Measurements from ENCODE around the gene CACNA2D2. TPM values are rescaled to one million over a fixed set of nuclear protein-coding genes. Genes with fewer than 3 reads are reported as not detected.

CACNA2D2 gene
- total RNA-seq, 1 experiment from 2014 or later: 0.59 TPM

GRCh38 chr3:50339485-50340146 is 163.8 kb downstream of the CACNA2D2 start:
- Histone ChIP-seq H3K27me3 (ENCODE audit: control insufficient read depth, insufficient read depth, low read length) (no peaks in the 10 kb centered on the region), H3K9me3 (ENCODE audit: control insufficient read depth, insufficient read depth, low read depth, low read length) (no peaks in the 10 kb centered on the region), H3K27ac (ENCODE audit: low read length) (0 out of 2 replicates have a peak overlapping the region, but pooled peaks have one; percentile 26), H3K4me3 (ENCODE audit: low read depth in 2 of 2, low read length in 2 of 2) (peak overlapping the region; percentile 28 to 39; a peak in 3 of 4 replicates), H3K36me3 (ENCODE audit: control insufficient read depth, insufficient read depth, low read length) (peaks cover 8% of the 10 kb centered on the region; the same call in 1 of the 2 replicates), H3K4me1 (ENCODE audit: control insufficient read depth, insufficient read depth, low read length) (peaks cover 8% of the 10 kb centered on the region; the same call in 1 of the 2 replicates)
- ChIA-PET POLR2A (no interaction called here), CTCF (no interaction called here)
- DNase-seq (ENCODE audit: low read depth, low spot score) (no peak), ATAC-seq (no peak)
- no TSS peak for BruUV-seq (replicated peaks)
- TF ChIP-seq REST (IDR thresholded peaks at IDR 0.05; ENCODE audit: insufficient read depth in 1 of 2, low read depth in 2 of 2, low read length in 1 of 2) (no peak), SIN3A (IDR thresholded peaks at IDR 0.05; ENCODE audit: borderline replicate concordance, insufficient read depth, low read depth, low read length) (no peak), POLR2AphosphoS5 (IDR thresholded peaks at IDR 0.05; ENCODE audit: low read depth, low read length) (no peak), TCF7L2 (IDR thresholded peaks at IDR 0.05; ENCODE audit: low read depth, low read length) (no peak), CTCF (IDR thresholded peaks at IDR 0.05) (no peak)
- intact Hi-C loops (cut with micrococcal nuclease; ENCODE audit: unreplicated experiment) (no loop called here), in situ Hi-C loops (cut with HindIII; ENCODE audit: low pct_unique_long_range_greater_than_20kb, low sequenced_read_pairs) (no loop called here)

- intact Hi-C loops (cut with micrococcal nuclease; ENCODE audit: unreplicated experiment) (no loop called here), in situ Hi-C loops (cut with HindIII; ENCODE audit: low pct_unique_long_range_greater_than_20kb, low sequenced_read_pairs) (no loop called here)
- H3K36me3 ChIP-seq (ENCODE audit: control insufficient read depth, insufficient read depth, low read length): peaks cover 8% of the 10 kb centered on the region; the same call in 1 of the 2 replicates
- DNase-seq (ENCODE audit: low read depth, low spot score) (no peak), ATAC-seq (no peak)
- no peaks in the 10 kb centered on the region for H3K27me3 ChIP-seq (ENCODE audit: control insufficient read depth, insufficient read depth, low read length)
- peaks cover 14% of the 10 kb centered on the region; the same call in 1 of the 2 replicates for H3K4me1 ChIP-seq (ENCODE audit: control insufficient read depth, insufficient read depth, low read length)
- no peaks in the 10 kb centered on the region for H3K9me3 ChIP-seq (ENCODE audit: control insufficient read depth, insufficient read depth, low read depth, low read length)
- CTCF ChIA-PET: no interaction called here
- H3K4me3 ChIP-seq (ENCODE audit: low read depth in 2 of 2, low read length in 2 of 2): no peak overlapping the region
- no peak overlapping the region for H3K27ac ChIP-seq (ENCODE audit: low read length)
- BruUV-seq (replicated peaks): no TSS peak
- TF ChIP-seq POLR2AphosphoS5 (IDR thresholded peaks at IDR 0.05; ENCODE audit: low read depth, low read length) (no peak), CTCF (IDR thresholded peaks at IDR 0.05) (no peak), REST (IDR thresholded peaks at IDR 0.05; ENCODE audit: insufficient read depth in 1 of 2, low read depth in 2 of 2, low read length in 1 of 2) (no peak), SIN3A (IDR thresholded peaks at IDR 0.05; ENCODE audit: borderline replicate concordance, insufficient read depth, low read depth, low read length) (no peak), TCF7L2 (IDR thresholded peaks at IDR 0.05; ENCODE audit: low read depth, low read length) (no peak)
- POLR2A ChIA-PET: interaction anchor here (0.7 kb wide), 2 partner anchors 32 to 1304 kb away, joined by 6 to 14 read pairs; no protein-coding TSS in a partner anchor
Measured at GRCh38 chr3:50338965-50339364, 164.5 kb downstream of the CACNA2D2 start.
